Bronchial epithelial cell (primary cell): ENCODE measurements around the gene SGSH. TPM values are rescaled to one million over a fixed set of nuclear protein-coding genes. Genes with fewer than 3 reads are reported as not detected.
"Not testable (repeated sequence)": the region's sequence is repeated elsewhere in the genome, so short reads cannot be mapped to it uniquely, and the experiment has no call there.

Experiments used
- DNase-seq: peaks from one replicate; pipeline ENCODE4 v3.0.0-alpha.2; 2010; ENCODE audit warnings: low read depth
- FAIRE-seq: peaks from 2 replicates; lab custom pipeline; 2011; peaks lifted over from hg19 to GRCh38; lab: Jason Lieb, UNC
- H3K27me3 ChIP-seq: 2 replicates; pipeline ENCODE4 v1.5.1; 2011; ENCODE audit warnings: low read length; ENCODE audit not compliant: control insufficient read depth, insufficient read depth
- H3K36me3 ChIP-seq: 2 replicates; pipeline ENCODE4 v1.5.1; 2011; ENCODE audit warnings: low read length; ENCODE audit not compliant: control insufficient read depth, insufficient read depth
- H3K4me3 ChIP-seq: 2 replicates; pipeline ENCODE4 v1.5.1; 2011; ENCODE audit warnings: mild to moderate bottlenecking, low read depth, low read length, control low read depth
- CTCF ChIP-seq: IDR thresholded peaks from 2 replicates; pipeline ENCODE4 v1.5.1; 2011; ENCODE audit warnings: mild to moderate bottlenecking, moderate library complexity, low read length, control low read depth, inconsistent platforms; ENCODE audit not compliant: insufficient read depth, severe bottlenecking
- total RNA-seq: library from RNA; depleted of rRNA; stranded (reverse); fragments of >200 nt; gene quantifications from 2 replicates; pipeline ENCODE4 v1.2.1, GENCODE V29; 2014

Gene SGSH
- total RNA-seq, 1 donor from 2014 or later: 6.1 TPM

GRCh38 chr17:80261159-80261894 is 41.2 kb upstream of the SGSH start:
- Histone ChIP-seq H3K27me3 (no peaks in the 10 kb centered on the region), H3K4me3 (peak overlapping the region; percentile 75), H3K36me3 (peaks cover 7% of the 10 kb centered on the region)
- FAIRE-seq: no peak
- no peak for TF ChIP-seq CTCF
- DNase-seq: peak; percentile 46

- FAIRE-seq (no peak), DNase-seq (no peak)
- peaks cover 7% of the 10 kb centered on the region for H3K36me3 ChIP-seq
- H3K27me3 ChIP-seq: no peaks in the 10 kb centered on the region
- H3K4me3 ChIP-seq: peak within 1 kb of the TSS; percentile 75
- TF ChIP-seq CTCF: no peak
These were observed 40.6 kb upstream of the SGSH start, which contains the start of gene RNF213 for GRCh38 chr17:80260791-80261158. Gene RNF213, plus strand, starts transcription at chr17:80260852. Its CDS starts 2,830 bp downstream, at chr17:80263682.

GRCh38 chr17:80260069-80260535 is 40.0 kb upstream of the SGSH start:
- FAIRE-seq (no peak), DNase-seq (no peak)
- Histone ChIP-seq H3K4me3 (peak overlapping the region; percentile 36), H3K27me3 (no peaks in the 10 kb centered on the region), H3K36me3 (peaks cover 4% of the 10 kb centered on the region)
- no peak for TF ChIP-seq CTCF

GRCh38 chr17:80259457-80260068 is 39.4 kb upstream of the SGSH start:
- TF ChIP-seq CTCF: no peak
- FAIRE-seq: no peak
- peak overlapping the region; percentile 36 for H3K4me3 ChIP-seq
- H3K36me3 ChIP-seq: peaks cover 4% of the 10 kb centered on the region
- no peaks in the 10 kb centered on the region for H3K27me3 ChIP-seq
- DNase-seq: peak; percentile 10

- H3K4me3 ChIP-seq, H3K27me3 ChIP-seq, DNase-seq, FAIRE-seq, H3K36me3 ChIP-seq: not testable (repeated sequence)
These were observed 38.2 kb upstream of the SGSH start for GRCh38 chr17:80258296-80258695.

- DNase-seq (no peak), FAIRE-seq (no peak)
- Histone ChIP-seq H3K27me3 (no peaks in the 10 kb centered on the region), H3K36me3 (no peaks in the 10 kb centered on the region), H3K4me3 (no peak overlapping the region)
- no peak for TF ChIP-seq CTCF
These were observed 37.6 kb upstream of the SGSH start for GRCh38 chr17:80257716-80258213.
